HG02981 (cell line): Measurements from ENCODE around the gene SMYD3.
A peak's percentile ranks its signal among the peaks of the same experiment; 100 is the strongest.
"Not testable (repeated sequence)": the region's sequence is repeated elsewhere in the genome, so short reads cannot be mapped to it uniquely, and the experiment has no call there.

Experiments used
- ATAC-seq: cut with Tn5 transposase; IDR thresholded peaks from one replicate; pipeline ENCODE4 v1.9.1; 2021; ENCODE audit warnings: mild to moderate bottlenecking, moderate library complexity; ENCODE audit not compliant: unreplicated experiment

Gene SMYD3

GRCh38 chr1:246048693-246049092, 458.4 kb downstream of the SMYD3 start:
- ATAC-seq = no peak

- ATAC-seq = no peak
Observed at GRCh38 chr1:246043556-246043955, 463.5 kb downstream of the SMYD3 start.

GRCh38 chr1:246041360-246041759, 465.7 kb downstream of the SMYD3 start:
- ATAC-seq = no peak

GRCh38 chr1:246040200-246040890, 466.7 kb downstream of the SMYD3 start:
- ATAC-seq = no peak

- ATAC-seq = no peak
Observed at GRCh38 chr1:246039584-246039983, 467.5 kb downstream of the SMYD3 start.

GRCh38 chr1:246037832-246038231, 469.2 kb downstream of the SMYD3 start:
- ATAC-seq = no peak

GRCh38 chr1:246036175-246036574, 470.9 kb downstream of the SMYD3 start:
- no peak for ATAC-seq

GRCh38 chr1:246035060-246035541, 472.0 kb downstream of the SMYD3 start:
- no peak for ATAC-seq

- ATAC-seq = no peak
Observed at GRCh38 chr1:246034630-246035029, 472.4 kb downstream of the SMYD3 start.

- no peak for ATAC-seq
Observed at GRCh38 chr1:246032984-246033383, 474.1 kb downstream of the SMYD3 start.

GRCh38 chr1:246032031-246032551, 475.0 kb downstream of the SMYD3 start:
- ATAC-seq = peak; percentile 64

- no peak for ATAC-seq
Observed at GRCh38 chr1:246029616-246030015, 477.5 kb downstream of the SMYD3 start.

- not testable (repeated sequence) for ATAC-seq
Observed at GRCh38 chr1:246024118-246024517, 483.0 kb downstream of the SMYD3 start.

- ATAC-seq = no peak
Observed at GRCh38 chr1:246020211-246020954, 486.7 kb downstream of the SMYD3 start.

GRCh38 chr1:246018146-246018545, 488.9 kb downstream of the SMYD3 start:
- ATAC-seq = no peak

GRCh38 chr1:246012341-246012740, 494.7 kb downstream of the SMYD3 start:
- ATAC-seq = no peak

GRCh38 chr1:246010386-246010785, 496.7 kb downstream of the SMYD3 start:
- ATAC-seq = no peak

GRCh38 chr1:246008363-246008831, 498.7 kb downstream of the SMYD3 start:
- ATAC-seq = no peak

GRCh38 chr1:246005067-246005466, 502.0 kb downstream of the SMYD3 start:
- no peak for ATAC-seq

GRCh38 chr1:246004301-246004700, 502.8 kb downstream of the SMYD3 start:
- ATAC-seq = no peak

- ATAC-seq = no peak
Observed at GRCh38 chr1:246003442-246003730, 503.7 kb downstream of the SMYD3 start.
